Mucosa of stomach (tissue), 1 donor: Measurements from ENCODE around the gene GATA1.

Experiments used
- H3K27me3 ChIP-seq: one replicate; pipeline ENCODE4 v1.7.0; 2013; ENCODE audit warnings: mild to moderate bottlenecking, low read length; ENCODE audit not compliant: control insufficient read depth, insufficient read depth
- H3K36me3 ChIP-seq: one replicate; pipeline ENCODE4 v1.7.0; 2013; ENCODE audit warnings: low read length; ENCODE audit not compliant: control insufficient read depth, insufficient read depth
- H3K4me1 ChIP-seq: one replicate; pipeline ENCODE4 v1.7.0; 2013; ENCODE audit warnings: mild to moderate bottlenecking, low read length; ENCODE audit not compliant: control insufficient read depth, insufficient read depth
- H3K4me3 ChIP-seq: one replicate; pipeline ENCODE4 v1.7.0; 2013; ENCODE audit warnings: low read length
- H3K9ac ChIP-seq: one replicate; pipeline ENCODE4 v1.7.0; 2013; ENCODE audit warnings: mild to moderate bottlenecking, low read length, moderate library complexity
- H3K9me3 ChIP-seq: one replicate; pipeline ENCODE4 v1.7.0; 2013; ENCODE audit warnings: mild to moderate bottlenecking, low read length, moderate library complexity; ENCODE audit not compliant: control insufficient read depth
- donor health status: Pancreatic carcinoma.

GATA1 gene

DNA sequence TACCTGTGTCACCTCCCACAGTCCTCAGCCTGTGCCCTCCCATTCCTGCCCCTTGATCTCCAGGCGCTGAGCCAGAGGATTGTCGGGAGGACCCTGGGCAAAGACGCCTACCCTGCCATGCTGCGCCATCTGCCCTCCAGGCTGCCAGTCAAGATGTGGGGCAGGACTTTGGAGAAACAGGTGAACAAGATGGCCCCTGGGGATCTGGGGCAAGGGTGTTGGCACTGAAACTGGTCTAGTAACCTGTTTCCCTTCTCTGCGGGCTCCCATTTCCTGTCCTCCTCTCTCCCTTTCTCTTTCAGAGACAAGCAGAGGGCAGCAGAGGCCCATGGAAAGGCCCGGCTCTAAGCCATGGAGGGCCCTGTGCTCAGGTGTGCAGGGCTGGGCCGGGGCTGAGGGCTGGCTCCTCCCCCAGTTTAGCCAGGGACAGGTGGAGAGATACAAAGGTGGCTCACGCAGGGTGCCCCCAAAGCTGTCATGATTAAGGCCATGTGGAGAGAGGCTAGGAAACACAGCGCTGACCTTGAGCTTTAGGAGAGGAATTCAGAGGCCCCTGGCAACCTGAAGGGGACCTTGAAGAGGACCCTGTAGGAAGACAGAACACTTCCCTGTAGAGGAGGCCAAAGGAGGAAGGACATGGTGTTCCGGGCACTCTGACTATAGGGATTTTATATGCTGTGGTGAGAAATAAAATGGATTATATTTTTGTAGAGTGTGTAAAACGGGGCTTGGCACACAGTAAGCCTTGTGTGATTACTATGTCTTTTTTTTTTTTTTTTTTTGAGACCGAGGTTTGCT, 24.5 kb upstream of the GATA1 start, which contains the start of gene GLOD5:
Gene GLOD5, plus strand, starts transcription at position 74 of the 798 bp plus-strand sequence. Its CDS starts 44 bp downstream, at position 118.
- Histone ChIP-seq H3K27me3 (no peaks in the 10 kb centered on the region), H3K36me3 (no peaks in the 10 kb centered on the region), H3K9me3 (no peaks in the 10 kb centered on the region), H3K4me3 (no peak within 1 kb of the TSS), H3K4me1 (no peaks in the 10 kb centered on the region), H3K9ac (peak within 1 kb of the TSS; percentile 47)

DNA sequence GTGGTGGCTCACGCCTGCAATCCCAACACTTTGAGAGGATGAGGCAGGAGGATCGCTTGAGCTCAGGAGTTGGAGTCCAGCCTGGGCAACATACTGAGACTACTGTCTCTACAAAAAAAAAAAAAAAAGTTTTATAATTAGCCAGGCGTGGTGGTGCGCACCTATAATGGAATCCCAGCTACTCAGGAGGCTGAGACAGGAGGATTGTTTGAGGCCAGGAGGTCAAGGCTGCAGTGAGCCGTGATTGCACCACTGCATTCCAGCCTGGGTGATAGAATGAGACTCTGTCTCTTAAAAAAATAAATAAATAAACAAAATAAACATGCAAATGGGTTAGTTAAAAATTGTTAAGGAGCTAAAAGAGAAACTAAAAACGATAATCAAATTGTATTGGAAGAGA, 17.2 kb upstream of the GATA1 start:
- H3K9ac ChIP-seq: no peak overlapping the region
- no peaks in the 10 kb centered on the region for H3K4me1 ChIP-seq
- H3K9me3 ChIP-seq: no peaks in the 10 kb centered on the region
- no peaks in the 10 kb centered on the region for H3K27me3 ChIP-seq
- no peak overlapping the region for H3K4me3 ChIP-seq
- H3K36me3 ChIP-seq: no peaks in the 10 kb centered on the region

- Histone ChIP-seq H3K9ac (no peak overlapping the region), H3K36me3 (no peaks in the 10 kb centered on the region), H3K9me3 (no peaks in the 10 kb centered on the region), H3K27me3 (no peaks in the 10 kb centered on the region), H3K4me3 (no peak overlapping the region), H3K4me1 (no peaks in the 10 kb centered on the region)
Measured at GRCh38 chrX:48770296-48770695, 16.1 kb upstream of the GATA1 start.

DNA sequence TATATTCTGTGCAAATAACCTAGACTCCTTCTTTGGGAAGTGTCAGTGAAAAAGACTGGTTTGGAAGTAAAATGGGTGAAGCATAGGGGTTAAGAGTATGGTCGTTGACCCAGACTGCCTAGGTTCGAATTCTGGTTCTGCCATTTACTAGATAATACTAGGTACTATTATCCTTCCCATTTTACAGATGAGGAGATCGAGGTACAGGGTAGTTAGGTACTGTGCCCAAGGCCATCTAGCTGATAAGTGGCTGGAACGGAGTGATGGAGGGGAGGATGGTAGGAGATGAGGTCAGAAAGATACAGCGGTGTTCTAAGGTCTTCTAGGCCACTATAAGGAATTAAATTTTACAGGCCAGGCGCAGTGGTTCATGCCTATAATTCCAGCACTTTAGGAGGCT, 13.8 kb upstream of the GATA1 start:
- no peak overlapping the region for H3K4me3 ChIP-seq
- H3K9me3 ChIP-seq: no peaks in the 10 kb centered on the region
- H3K36me3 ChIP-seq: no peaks in the 10 kb centered on the region
- H3K9ac ChIP-seq: no peak overlapping the region
- H3K27me3 ChIP-seq: no peaks in the 10 kb centered on the region
- H3K4me1 ChIP-seq: no peaks in the 10 kb centered on the region

DNA sequence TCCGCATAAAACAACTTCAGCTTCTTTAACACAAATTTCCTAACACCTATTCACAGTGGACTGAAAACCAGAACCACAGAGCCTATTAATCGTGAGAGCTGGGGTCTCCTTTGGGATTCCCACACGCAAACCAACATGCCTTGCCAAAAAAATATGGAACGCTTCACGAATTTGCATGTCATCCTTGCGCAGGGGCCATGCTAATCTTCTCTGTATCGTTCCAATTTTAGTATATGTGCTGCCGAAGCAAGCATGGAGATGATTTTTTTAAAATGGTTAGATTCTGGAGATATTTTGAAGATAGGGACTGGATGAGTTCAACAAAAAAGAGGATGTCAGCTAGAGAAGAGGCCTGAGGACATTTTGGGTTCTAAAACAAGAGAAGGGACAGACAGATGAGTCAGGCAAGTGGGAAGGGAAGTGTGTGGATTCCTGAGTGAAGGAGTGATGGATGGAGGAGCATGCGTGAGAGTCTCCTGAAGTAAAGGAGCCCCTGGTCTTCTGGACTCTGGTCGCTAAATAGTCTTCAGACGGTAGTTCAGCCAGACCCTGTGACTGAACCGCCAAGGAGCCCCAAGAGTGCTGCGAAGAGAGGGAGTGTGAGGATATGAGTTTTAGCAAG, 9.5 kb upstream of the GATA1 start:
- Histone ChIP-seq H3K36me3 (no peaks in the 10 kb centered on the region), H3K4me3 (no peak overlapping the region)

GRCh38 chrX:48779399-48779798, 7.0 kb upstream of the GATA1 start:
- H3K9me3 ChIP-seq: no peaks in the 10 kb centered on the region
- H3K36me3 ChIP-seq: no peaks in the 10 kb centered on the region
- H3K4me1 ChIP-seq: no peaks in the 10 kb centered on the region
- no peak overlapping the region for H3K9ac ChIP-seq
- H3K27me3 ChIP-seq: no peaks in the 10 kb centered on the region
- no peak overlapping the region for H3K4me3 ChIP-seq

More for the DNA sequence above, 9.5 kb upstream of the GATA1 start:
- Histone ChIP-seq H3K4me1 (no peaks in the 10 kb centered on the region), H3K9me3 (no peaks in the 10 kb centered on the region), H3K9ac (no peak overlapping the region), H3K27me3 (no peaks in the 10 kb centered on the region)

GRCh38 chrX:48781705-48782104, 4.7 kb upstream of the GATA1 start:
- Histone ChIP-seq H3K9me3 (no peaks in the 10 kb centered on the region), H3K27me3 (no peaks in the 10 kb centered on the region), H3K36me3 (no peaks in the 10 kb centered on the region), H3K9ac (no peak overlapping the region), H3K4me3 (no peak overlapping the region), H3K4me1 (no peaks in the 10 kb centered on the region)

DNA sequence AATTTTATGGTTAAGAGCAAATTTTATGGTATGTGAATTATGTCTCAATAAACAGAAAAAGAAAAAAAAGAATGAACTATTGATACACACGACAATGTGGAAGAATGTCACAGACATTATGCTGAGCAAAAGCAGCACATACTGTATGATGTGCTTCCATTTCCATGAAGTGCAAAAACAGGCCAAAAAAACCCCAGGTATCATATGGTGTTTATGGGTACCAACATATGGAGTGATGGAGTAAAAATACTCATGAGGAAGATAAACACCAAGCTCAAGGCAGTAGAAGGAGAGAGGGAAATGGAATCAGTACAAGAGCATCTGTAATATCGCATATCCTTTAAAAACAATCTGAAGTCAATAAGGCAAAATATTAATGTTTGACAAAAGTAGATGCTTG, 4.2 kb upstream of the GATA1 start:
- Histone ChIP-seq H3K4me1 (no peaks in the 10 kb centered on the region), H3K4me3 (no peak overlapping the region), H3K36me3 (no peaks in the 10 kb centered on the region), H3K9me3 (no peaks in the 10 kb centered on the region), H3K9ac (no peak overlapping the region), H3K27me3 (peaks cover 3% of the 10 kb centered on the region)

DNA sequence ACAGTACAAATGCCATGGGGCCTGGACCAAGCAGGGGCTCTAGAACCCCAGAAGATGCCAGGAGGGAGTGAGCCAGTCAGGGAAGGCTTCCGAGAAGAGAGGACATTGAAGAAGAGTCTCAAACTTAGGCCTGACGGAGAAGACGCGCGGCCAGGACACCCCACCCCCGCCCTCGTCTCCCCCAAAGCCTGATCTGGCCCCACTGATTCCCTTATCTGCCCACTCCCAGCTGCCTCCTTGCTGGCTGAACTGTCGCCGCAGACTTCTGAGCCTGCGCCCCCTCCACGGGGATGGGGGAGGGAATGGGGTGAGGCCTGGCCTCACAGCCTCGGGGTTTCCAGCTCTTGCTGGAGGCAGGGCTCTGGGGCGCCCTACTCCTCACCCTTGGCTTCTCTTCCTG, 3.6 kb upstream of the GATA1 start:
- Histone ChIP-seq H3K4me1 (no peaks in the 10 kb centered on the region), H3K9ac (no peak overlapping the region), H3K27me3 (peaks cover 4% of the 10 kb centered on the region), H3K36me3 (no peaks in the 10 kb centered on the region), H3K9me3 (no peaks in the 10 kb centered on the region), H3K4me3 (no peak overlapping the region)

DNA sequence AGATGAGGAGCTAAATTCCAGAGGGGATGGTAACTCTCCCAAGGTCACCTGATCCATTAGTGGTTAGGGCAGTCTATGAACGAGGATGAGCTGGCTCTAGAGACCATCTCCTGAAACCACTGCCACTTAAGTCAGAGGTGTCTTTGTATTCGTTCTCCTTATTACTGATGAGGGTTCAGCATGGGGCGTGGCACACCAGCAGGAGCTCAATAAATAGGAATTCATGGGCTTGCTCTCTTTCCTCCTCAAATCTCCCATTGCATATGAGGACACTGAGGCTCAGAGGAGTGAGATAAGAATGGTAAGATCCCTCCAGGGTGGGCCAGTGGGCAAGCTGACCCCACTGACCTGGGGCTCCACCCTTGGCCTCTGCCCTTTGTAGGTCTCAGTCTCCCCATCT, 1.7 kb upstream of the GATA1 start:
- Histone ChIP-seq H3K27me3 (peaks cover 4% of the 10 kb centered on the region), H3K9me3 (no peaks in the 10 kb centered on the region), H3K36me3 (no peaks in the 10 kb centered on the region), H3K4me3 (no peak overlapping the region), H3K4me1 (no peaks in the 10 kb centered on the region), H3K9ac (no peak overlapping the region)

GRCh38 chrX:48785186-48785539, 1.2 kb upstream of the GATA1 start:
- Histone ChIP-seq H3K36me3 (no peaks in the 10 kb centered on the region), H3K9ac (no peak overlapping the region), H3K4me1 (no peaks in the 10 kb centered on the region), H3K9me3 (no peaks in the 10 kb centered on the region), H3K27me3 (peaks cover 4% of the 10 kb centered on the region), H3K4me3 (no peak overlapping the region)

GRCh38 chrX:48785540-48786214, 713 bp upstream of the GATA1 start:
- H3K36me3 ChIP-seq: no peaks in the 10 kb centered on the region
- no peaks in the 10 kb centered on the region for H3K4me1 ChIP-seq
- H3K27me3 ChIP-seq: peaks cover 4% of the 10 kb centered on the region
- no peak overlapping the region for H3K9ac ChIP-seq
- H3K4me3 ChIP-seq: no peak overlapping the region
- H3K9me3 ChIP-seq: no peaks in the 10 kb centered on the region
